ENCODE data around the gene PTPN14.
"Not testable (repeated sequence)": the region's sequence is repeated elsewhere in the genome, so short reads cannot be mapped to it uniquely, and the experiment has no call there.

The PTPN14 gene

GRCh38 chr1:214537872-214538473 is 13.4 kb downstream of the PTPN14 start:
- Mint-ChIP-seq H3K36me3 (no peaks in the 10 kb centered on the region), H3K27ac (no peak overlapping the region), H3K9me3 (no peaks in the 10 kb centered on the region), H3K4me3 (no peak overlapping the region), H3K4me1 (no peaks in the 10 kb centered on the region)
- DNase-seq (ENCODE audit: low spot score in 2 of 2): no peak
- ATAC-seq: no peak

GRCh38 chr1:214537219-214537618 is 14.2 kb downstream of the PTPN14 start:
- Mint-ChIP-seq H3K36me3 (no peaks in the 10 kb centered on the region), H3K27ac (no peak overlapping the region), H3K9me3 (no peaks in the 10 kb centered on the region), H3K4me3 (no peak overlapping the region), H3K4me1 (no peaks in the 10 kb centered on the region)
- ATAC-seq: no peak
- no peak for DNase-seq (ENCODE audit: low spot score in 2 of 2)

GRCh38 chr1:214532070-214532469 is 19.3 kb downstream of the PTPN14 start:
- H3K4me3 Mint-ChIP-seq: no peak overlapping the region
- DNase-seq (ENCODE audit: low spot score in 2 of 2): no peak
- no peaks in the 10 kb centered on the region for H3K4me1 Mint-ChIP-seq
- H3K27ac Mint-ChIP-seq: no peak overlapping the region
- H3K36me3 Mint-ChIP-seq: no peaks in the 10 kb centered on the region
- H3K9me3 Mint-ChIP-seq: no peaks in the 10 kb centered on the region
- no peak for ATAC-seq

GRCh38 chr1:214525535-214526019 is 25.8 kb downstream of the PTPN14 start:
- Mint-ChIP-seq H3K36me3 (no peaks in the 10 kb centered on the region), H3K9me3 (no peaks in the 10 kb centered on the region), H3K4me1 (no peaks in the 10 kb centered on the region), H3K27ac (no peak overlapping the region), H3K4me3 (no peak overlapping the region)
- ATAC-seq: no peak
- no peak for DNase-seq (ENCODE audit: low spot score in 2 of 2)

GRCh38 chr1:214524824-214525223 is 26.6 kb downstream of the PTPN14 start:
- no peak overlapping the region for H3K27ac Mint-ChIP-seq

GRCh38 chr1:214523124-214523824 is 28.1 kb downstream of the PTPN14 start:
- no peak for ATAC-seq
- Mint-ChIP-seq H3K27ac (no peak overlapping the region), H3K36me3 (no peaks in the 10 kb centered on the region), H3K4me3 (no peak overlapping the region), H3K4me1 (no peaks in the 10 kb centered on the region), H3K9me3 (no peaks in the 10 kb centered on the region)
- DNase-seq (ENCODE audit: low spot score in 2 of 2): no peak

More at GRCh38 chr1:214524824-214525223, 26.6 kb downstream of the PTPN14 start:
- Mint-ChIP-seq H3K36me3 (no peaks in the 10 kb centered on the region), H3K4me1 (no peaks in the 10 kb centered on the region), H3K9me3 (no peaks in the 10 kb centered on the region), H3K4me3 (no peak overlapping the region)
- DNase-seq (ENCODE audit: low spot score in 2 of 2): no peak
- no peak for ATAC-seq

- DNase-seq (ENCODE audit: low spot score in 2 of 2); H3K36me3 Mint-ChIP-seq; H3K27ac Mint-ChIP-seq; H3K4me3 Mint-ChIP-seq; ATAC-seq; H3K9me3 Mint-ChIP-seq; H3K4me1 Mint-ChIP-seq: not testable (repeated sequence)
These were observed 29.9 kb downstream of the PTPN14 start for GRCh38 chr1:214521458-214521857.

GRCh38 chr1:214520544-214521165 is 30.7 kb downstream of the PTPN14 start:
- no peak for ATAC-seq
- no peak overlapping the region for H3K4me3 Mint-ChIP-seq
- H3K9me3 Mint-ChIP-seq: no peaks in the 10 kb centered on the region
- H3K36me3 Mint-ChIP-seq: no peaks in the 10 kb centered on the region
- H3K27ac Mint-ChIP-seq: no peak overlapping the region
- no peak for DNase-seq (ENCODE audit: low spot score in 2 of 2)
- H3K4me1 Mint-ChIP-seq: no peaks in the 10 kb centered on the region

- ATAC-seq: no peak
- no peak for DNase-seq (ENCODE audit: low spot score in 2 of 2)
- Mint-ChIP-seq H3K9me3 (no peaks in the 10 kb centered on the region), H3K4me1 (no peaks in the 10 kb centered on the region), H3K36me3 (no peaks in the 10 kb centered on the region), H3K4me3 (no peak overlapping the region), H3K27ac (no peak overlapping the region)
These were observed 33.0 kb downstream of the PTPN14 start for GRCh38 chr1:214518361-214518760.

- Mint-ChIP-seq H3K9me3 (no peaks in the 10 kb centered on the region), H3K4me1 (no peaks in the 10 kb centered on the region), H3K4me3 (no peak overlapping the region), H3K27ac (no peak overlapping the region), H3K36me3 (no peaks in the 10 kb centered on the region)
- no peak for ATAC-seq
- DNase-seq (ENCODE audit: low spot score in 2 of 2): no peak
These were observed 34.7 kb downstream of the PTPN14 start for GRCh38 chr1:214516434-214517326.

- ATAC-seq (no peak), DNase-seq (ENCODE audit: low spot score in 2 of 2) (no peak)
- Mint-ChIP-seq H3K4me3 (no peak overlapping the region), H3K4me1 (no peaks in the 10 kb centered on the region), H3K27ac (no peak overlapping the region), H3K36me3 (no peaks in the 10 kb centered on the region), H3K9me3 (no peaks in the 10 kb centered on the region)
These were observed 35.6 kb downstream of the PTPN14 start for GRCh38 chr1:214515544-214516433.

- Mint-ChIP-seq H3K36me3 (no peaks in the 10 kb centered on the region), H3K27ac (no peak overlapping the region), H3K4me3 (no peak overlapping the region), H3K9me3 (no peaks in the 10 kb centered on the region), H3K4me1 (no peaks in the 10 kb centered on the region)
- ATAC-seq: no peak
- DNase-seq (ENCODE audit: low spot score in 2 of 2): no peak
These were observed 36.5 kb downstream of the PTPN14 start for GRCh38 chr1:214514819-214515383.

GRCh38 chr1:214514032-214514818 is 37.2 kb downstream of the PTPN14 start:
- no peaks in the 10 kb centered on the region for H3K9me3 Mint-ChIP-seq
- H3K27ac Mint-ChIP-seq: no peak overlapping the region
- no peak overlapping the region for H3K4me3 Mint-ChIP-seq
- no peaks in the 10 kb centered on the region for H3K36me3 Mint-ChIP-seq
- no peak for DNase-seq (ENCODE audit: low spot score in 2 of 2)
- no peak for ATAC-seq
- no peaks in the 10 kb centered on the region for H3K4me1 Mint-ChIP-seq
